Glomerular visceral epithelial cell (primary cell): Measurements from ENCODE around the gene HIP1.
"Not testable (repeated sequence)": the region's sequence is repeated elsewhere in the genome, so short reads cannot be mapped to it uniquely, and the experiment has no call there.

ENCODE experiments used
- DNase-seq: peaks from one replicate; pipeline ENCODE4 v3.0.0-alpha.2; 2016; ENCODE audit errors: extremely low spot score

HIP1 gene

GRCh38 chr7:75686551-75686950 lies 52.2 kb downstream of the HIP1 start:
- no peak for DNase-seq

DNA sequence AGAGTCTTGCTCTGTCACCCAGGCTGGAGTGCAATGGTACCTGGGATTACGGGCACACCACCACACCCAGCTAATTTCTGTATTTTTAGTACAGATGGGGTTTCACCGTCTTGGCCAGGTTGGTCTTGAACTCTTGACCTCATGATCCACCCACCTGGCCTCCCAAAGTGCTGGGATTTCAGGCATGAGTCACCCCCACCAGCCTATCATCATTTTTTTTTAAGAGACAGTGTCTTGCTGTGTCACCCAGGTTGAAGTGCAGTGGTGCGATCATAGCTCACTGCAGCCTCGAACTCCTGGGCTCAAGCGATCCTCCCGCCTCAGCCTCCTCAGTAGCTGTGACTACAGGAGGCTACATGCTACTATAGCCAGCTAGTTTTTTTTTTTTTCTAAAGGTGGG lies 56.7 kb downstream of the HIP1 start:
- not testable (repeated sequence) for DNase-seq

- no peak for DNase-seq
Measured at GRCh38 chr7:75679060-75679459, 59.7 kb downstream of the HIP1 start.

GRCh38 chr7:75669579-75669978 lies 69.2 kb downstream of the HIP1 start:
- no peak for DNase-seq

DNA sequence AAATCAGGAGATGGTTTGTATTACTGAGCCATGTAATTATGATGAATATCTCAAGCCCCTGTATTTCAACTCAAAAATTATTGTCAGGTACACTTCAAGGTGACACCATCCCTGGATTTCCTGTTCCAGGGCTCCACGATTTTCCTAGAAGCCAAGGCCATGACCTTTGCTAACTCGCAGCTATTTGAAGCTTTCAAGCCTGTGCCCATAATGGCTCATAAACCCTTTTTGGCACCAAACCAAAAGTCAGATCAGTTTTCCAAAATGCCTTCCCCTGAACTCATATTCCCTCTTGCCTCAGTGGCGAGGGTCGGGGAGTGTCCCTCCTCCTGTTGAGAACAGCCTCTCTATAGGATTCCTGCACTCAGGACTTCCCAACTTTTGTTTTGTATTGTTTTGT lies 70.8 kb downstream of the HIP1 start:
- no peak for DNase-seq

- no peak for DNase-seq
Measured at GRCh38 chr7:75663302-75663907, 75.3 kb downstream of the HIP1 start.

DNA sequence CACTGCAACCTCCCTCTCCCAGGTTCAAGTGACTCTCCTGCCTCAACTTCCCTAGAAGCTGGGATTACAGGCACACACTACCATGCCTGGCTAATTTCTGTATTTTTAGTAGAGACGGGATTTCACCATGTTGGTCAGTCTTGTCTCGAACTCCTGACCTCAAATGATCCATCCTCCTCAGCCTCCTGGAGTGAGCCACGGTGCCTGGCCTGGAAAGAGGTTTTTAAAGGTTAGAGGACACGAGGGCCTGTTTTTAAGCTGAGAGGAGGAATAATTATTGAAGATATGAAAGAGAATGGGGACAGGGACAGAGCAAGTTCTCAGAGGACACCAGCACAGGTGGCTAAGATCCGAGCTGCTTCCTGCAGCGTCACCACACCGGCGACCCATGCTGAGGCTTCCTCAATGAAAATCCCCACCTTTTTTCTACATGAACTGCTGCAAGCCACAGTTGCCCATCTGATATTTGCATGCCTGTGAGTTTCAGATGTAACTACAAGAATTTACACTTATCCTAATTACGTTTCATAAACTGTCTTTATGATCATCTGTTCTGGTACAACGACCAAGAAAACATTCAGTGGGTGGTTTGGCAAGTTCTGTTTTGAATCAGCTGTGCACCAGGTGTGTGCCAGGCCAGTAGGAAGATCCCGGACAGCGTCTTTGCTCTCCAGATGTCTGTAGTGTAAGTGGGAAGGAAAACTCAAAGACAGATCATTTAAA lies 76.0 kb downstream of the HIP1 start:
- no peak for DNase-seq

DNA sequence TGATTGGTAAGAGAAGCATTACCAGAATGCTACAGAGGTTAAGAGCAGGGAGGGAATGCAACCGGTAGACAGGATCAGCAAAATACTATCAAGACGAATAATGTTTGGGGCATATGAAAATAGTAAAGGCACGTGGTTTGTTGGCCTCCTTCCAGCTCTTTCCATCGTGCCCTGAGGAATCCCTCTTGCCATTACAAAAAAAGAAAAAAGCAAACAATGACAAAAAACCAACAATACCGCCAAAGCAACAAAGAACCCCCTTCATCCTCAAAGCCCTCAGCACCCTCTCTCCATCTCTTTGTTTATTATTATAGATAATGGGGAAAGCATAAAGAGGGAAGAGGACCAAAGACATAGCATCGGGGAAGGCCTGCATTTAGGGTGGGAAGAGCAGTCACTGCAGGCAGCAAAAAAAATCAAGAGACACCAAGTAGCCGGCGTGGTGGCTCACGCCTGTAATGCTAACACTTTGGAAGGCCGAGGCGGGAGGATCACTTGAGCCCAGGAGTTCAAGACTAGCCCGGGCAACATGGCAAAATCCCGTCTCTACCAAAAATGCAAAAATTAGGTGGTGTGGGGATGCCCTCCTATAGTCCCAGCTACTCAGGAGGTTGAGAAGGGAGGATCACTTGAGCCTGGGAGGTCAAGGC lies 78.0 kb downstream of the HIP1 start:
- no peak for DNase-seq

- DNase-seq: no peak
Measured at GRCh38 chr7:75658802-75659201, 79.9 kb downstream of the HIP1 start.

GRCh38 chr7:75658369-75658768 lies 80.4 kb downstream of the HIP1 start:
- DNase-seq: no peak

GRCh38 chr7:75657866-75658265 lies 80.9 kb downstream of the HIP1 start:
- DNase-seq: no peak

DNA sequence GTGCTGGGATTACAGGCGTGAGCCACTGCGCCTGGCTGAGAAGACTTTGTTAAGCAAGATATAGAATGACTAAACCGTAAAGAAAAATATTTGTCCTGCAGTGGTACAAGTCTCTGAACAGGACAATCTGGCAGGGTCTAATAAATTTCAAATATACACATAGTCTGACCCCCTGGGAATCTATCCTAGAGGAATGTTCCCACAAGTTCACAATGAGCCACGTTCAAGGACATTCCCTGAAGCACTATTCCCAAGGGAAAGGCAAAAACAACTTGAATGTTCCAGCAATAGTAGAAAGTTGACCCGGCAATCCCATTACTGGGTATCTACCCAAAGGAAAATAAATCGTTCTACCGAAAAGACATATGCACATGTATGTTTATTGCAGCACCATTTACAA lies 82.0 kb downstream of the HIP1 start:
- DNase-seq: no peak

DNA sequence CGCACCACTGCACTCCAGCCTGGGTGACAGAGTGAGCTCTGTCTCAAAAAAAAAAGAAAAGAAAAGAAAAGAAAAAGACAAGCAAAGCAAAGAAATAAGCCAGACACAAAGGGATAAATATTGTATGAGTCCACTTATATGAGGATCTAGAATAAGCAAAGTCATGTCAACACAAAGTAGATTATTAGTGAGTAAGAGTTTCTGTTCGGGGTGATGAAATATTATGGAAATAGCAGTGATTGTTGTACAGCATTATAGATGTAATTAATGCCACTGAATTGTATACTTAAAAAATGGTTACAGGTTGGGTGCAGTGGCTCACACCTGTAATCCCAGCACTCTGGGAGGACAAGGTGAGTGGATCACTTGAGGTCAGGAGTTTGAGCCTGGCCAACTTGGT lies 83.2 kb downstream of the HIP1 start:
- DNase-seq: no peak

GRCh38 chr7:75654855-75655254 lies 83.9 kb downstream of the HIP1 start:
- no peak for DNase-seq

- DNase-seq: no peak
Measured at GRCh38 chr7:75653651-75654050, 85.1 kb downstream of the HIP1 start.

DNA sequence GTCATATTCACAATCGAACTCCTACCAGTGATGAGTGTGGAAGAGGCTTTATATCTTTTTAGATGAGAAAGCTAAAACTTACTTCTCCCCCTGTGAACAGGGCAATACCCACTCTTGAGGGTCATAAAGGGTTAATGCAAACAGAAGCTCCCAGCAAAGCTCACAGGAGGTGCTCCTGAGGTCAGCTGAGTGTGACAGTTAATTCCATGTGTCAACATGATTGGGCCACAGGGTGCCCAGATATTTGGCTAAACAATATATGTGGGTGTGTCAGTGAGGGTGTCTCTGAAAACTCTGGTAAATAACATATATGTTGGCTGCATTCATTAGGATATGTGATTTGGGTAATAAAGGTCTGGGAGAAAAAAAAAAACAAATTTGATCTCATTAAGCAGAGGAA lies 86.0 kb downstream of the HIP1 start:
- DNase-seq: no peak

- no peak for DNase-seq
Measured at GRCh38 chr7:75650681-75651080, 88.1 kb downstream of the HIP1 start.

DNA sequence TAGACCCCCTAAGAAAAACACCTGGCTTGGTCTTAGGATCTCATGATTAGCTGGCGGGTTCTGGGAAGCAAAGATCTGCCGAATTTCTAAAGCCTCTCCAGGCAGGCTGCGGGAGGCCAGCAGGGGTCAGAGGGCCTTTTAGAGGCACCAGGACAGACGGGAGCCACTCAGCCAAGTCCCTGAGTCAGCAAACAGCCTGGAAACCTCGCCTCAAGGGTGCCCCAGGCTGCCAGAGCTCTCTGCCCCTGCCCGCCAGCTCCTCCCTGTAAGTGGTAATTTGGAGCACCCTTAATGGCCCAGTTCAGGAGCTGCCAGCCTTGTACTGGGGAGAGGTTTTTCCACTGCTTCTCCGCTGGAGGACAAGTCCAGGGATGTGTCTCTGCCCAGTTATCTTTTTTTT lies 88.7 kb downstream of the HIP1 start:
- DNase-seq: peak; percentile 30

GRCh38 chr7:75649462-75649861 lies 89.3 kb downstream of the HIP1 start:
- DNase-seq: peak; percentile 68

- no peak for DNase-seq
Measured at GRCh38 chr7:75647709-75648438, 90.9 kb downstream of the HIP1 start.

DNA sequence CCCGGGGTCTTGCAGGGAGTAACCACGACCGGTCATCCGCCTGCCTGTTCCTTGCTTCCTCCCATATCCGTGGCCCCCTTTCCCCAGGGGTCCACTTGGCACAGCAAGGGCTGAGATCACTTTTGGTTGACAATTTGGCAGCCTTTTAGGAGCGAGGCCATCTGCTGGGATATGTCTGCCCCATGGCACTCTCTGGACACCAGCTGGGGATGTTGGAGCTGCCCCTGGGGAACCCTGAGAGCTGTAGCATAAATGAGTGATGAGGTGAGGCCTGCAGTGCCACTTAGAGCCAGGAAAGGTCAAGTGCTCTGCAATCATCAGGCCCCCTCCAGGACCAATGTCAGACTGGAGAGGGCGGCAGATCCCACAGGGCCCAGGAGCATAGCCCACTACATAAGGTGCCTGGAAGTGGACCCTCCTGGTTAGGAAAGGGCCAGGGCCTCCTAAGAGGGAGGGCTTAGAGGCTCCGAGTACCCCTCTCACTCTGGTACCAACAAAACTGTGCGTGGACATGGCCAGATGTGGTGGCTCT lies 92.1 kb downstream of the HIP1 start:
- DNase-seq: no peak

GRCh38 chr7:75645570-75645969 lies 93.2 kb downstream of the HIP1 start:
- DNase-seq: no peak
